Skin epidermis (tissue), 12 donors: ENCODE data around the gene VSTM5.
"Not testable (repeated sequence)": the region's sequence is repeated elsewhere in the genome, so short reads cannot be mapped to it uniquely, and the experiment has no call there.

Experiments used
- H3K27ac ChIP-seq, 21 experiments: fragments of 200-600 bp; sonication (generic) in 11 of 21; one replicate each; pipeline ENCODE4 v1.5.0; 2020; ENCODE audit warnings: mild to moderate bottlenecking in 3 of 21, inconsistent platforms in 2 of 21, moderate library complexity in 2 of 21
- H3K4me3 ChIP-seq, 7 experiments: fragments of 200-600 bp; sonication (generic) in 2 of 7; one replicate each; pipeline ENCODE4 v1.5.0; 2020; ENCODE audit warnings: inconsistent platforms in 2 of 7, mild to moderate bottlenecking in 2 of 7, moderate library complexity in 1 of 7

Gene VSTM5

GRCh38 chr11:93807980-93808379 lies 42.4 kb downstream of the VSTM5 start:
- Histone ChIP-seq H3K4me3 (no peak overlapping the region), H3K27ac (no peak overlapping the region)

GRCh38 chr11:93804879-93805278 lies 45.5 kb downstream of the VSTM5 start:
- no peak overlapping the region for H3K4me3 ChIP-seq
- H3K27ac ChIP-seq: no peak overlapping the region

- no peak overlapping the region for H3K4me3 ChIP-seq
- H3K27ac ChIP-seq: no peak overlapping the region
Measured at GRCh38 chr11:93801366-93801765, 49.1 kb downstream of the VSTM5 start.

GRCh38 chr11:93796441-93797231 lies 53.8 kb downstream of the VSTM5 start:
- H3K27ac ChIP-seq: no peak overlapping the region
- H3K4me3 ChIP-seq: no peak overlapping the region

- H3K27ac ChIP-seq: no peak overlapping the region
- H3K4me3 ChIP-seq: no peak overlapping the region
Measured at GRCh38 chr11:93791493-93791892, 58.9 kb downstream of the VSTM5 start.

GRCh38 chr11:93784935-93785360 lies 65.5 kb downstream of the VSTM5 start:
- peak overlapping the region in 20 of 21 experiments; percentile 84 to 98 (median 94) for H3K27ac ChIP-seq
- H3K4me3 ChIP-seq: peak overlapping the region; percentile 71 to 96 (median 94)

GRCh38 chr11:93784145-93784934 lies 66.1 kb downstream of the VSTM5 start, which contains the start of gene MED17:
Gene MED17, plus strand, starts transcription at chr11:93784282. Its CDS starts 232 bp downstream, at chr11:93784514.
- Histone ChIP-seq H3K4me3 (peak within 1 kb of the TSS; percentile 71 to 96 (median 94)), H3K27ac (peak within 1 kb of the TSS; percentile 84 to 98 (median 94))

- Histone ChIP-seq H3K4me3 (peak overlapping the region; percentile 71 to 96 (median 94)), H3K27ac (peak overlapping the region in 19 of 21 experiments; percentile 17 to 98 (median 94))
Measured at GRCh38 chr11:93783765-93784144, 66.7 kb downstream of the VSTM5 start.

GRCh38 chr11:93783362-93783761 lies 67.1 kb downstream of the VSTM5 start:
- H3K4me3 ChIP-seq: peak overlapping the region; percentile 71 to 96 (median 94)
- peak overlapping the region in 13 of 21 experiments; percentile 17 to 97 (median 95) for H3K27ac ChIP-seq

- H3K4me3 ChIP-seq: no peak overlapping the region
Measured at GRCh38 chr11:93775289-93775688, 75.1 kb downstream of the VSTM5 start.

GRCh38 chr11:93774560-93774959 lies 75.9 kb downstream of the VSTM5 start:
- H3K27ac ChIP-seq, H3K4me3 ChIP-seq: not testable (repeated sequence)

More at GRCh38 chr11:93775289-93775688, 75.1 kb downstream of the VSTM5 start:
- H3K27ac ChIP-seq: no peak overlapping the region

GRCh38 chr11:93773601-93774200 lies 76.7 kb downstream of the VSTM5 start:
- Histone ChIP-seq H3K27ac (no peak overlapping the region), H3K4me3 (no peak overlapping the region)

GRCh38 chr11:93773045-93773477 lies 77.4 kb downstream of the VSTM5 start:
- H3K4me3 ChIP-seq: no peak overlapping the region
- H3K27ac ChIP-seq: no peak overlapping the region

- no peak overlapping the region for H3K27ac ChIP-seq
- H3K4me3 ChIP-seq: no peak overlapping the region
Measured at GRCh38 chr11:93772123-93772522, 78.3 kb downstream of the VSTM5 start.

- H3K4me3 ChIP-seq: no peak overlapping the region
- no peak overlapping the region for H3K27ac ChIP-seq
Measured at GRCh38 chr11:93770160-93770559, 80.3 kb downstream of the VSTM5 start.
